H1 (cell line): ENCODE results near the gene ARHGAP1. TPM values are rescaled to one million over a fixed set of nuclear protein-coding genes. Genes with fewer than 3 reads are reported as not detected.

Experiments used
- CTCF ChIA-PET: fragments of 300-600 bp; sonication (Branson Sonifier 250); formaldehyde crosslinking; loops from one replicate; lab custom pipeline; 2021; ENCODE audit not compliant: partially characterized antibody; lab: Charles Lee
- POLR2A ChIA-PET: fragments of 300-600 bp; sonication (Branson Sonifier 250); formaldehyde crosslinking; loops from one replicate; lab custom pipeline; 2021; ENCODE audit warnings: inconsistent platforms; ENCODE audit not compliant: partially characterized antibody; lab: Charles Lee
- DNase-seq, 2 experiments: peaks; one replicate each; pipeline versions ENCODE4 v3.0.0 to v3.0.0-alpha.2; 2010 to 2022; ENCODE audit warnings: low spot score in 2 of 2, low read depth in 1 of 2, mixed read lengths in 1 of 2
- FAIRE-seq: peaks from 2 replicates; lab custom pipeline; 2011; peaks lifted over from hg19 to GRCh38; lab: Jason Lieb, UNC
- H2AFZ ChIP-seq: 2 replicates; pipeline ENCODE4 v1.8.1; 2012; ENCODE audit warnings: low read length, inconsistent platforms
- H2AK5ac ChIP-seq: 2 replicates; pipeline ENCODE4 v1.6.1; 2013; ENCODE audit warnings: low read depth, low read length
- H2BK120ac ChIP-seq: replicated peaks from 2 replicates; pipeline ENCODE3; 2013; ENCODE audit warnings: low read depth, low read length, inconsistent platforms
- H2BK12ac ChIP-seq: 2 replicates; pipeline ENCODE4 v1.6.1; 2013; ENCODE audit warnings: low read depth, low read length
- H2BK15ac ChIP-seq: 2 replicates; pipeline ENCODE4 v1.6.1; 2013; ENCODE audit warnings: low read length
- H2BK20ac ChIP-seq: 2 replicates; pipeline ENCODE4 v1.6.1; 2013; ENCODE audit warnings: low read length
- H2BK5ac ChIP-seq: 2 replicates; pipeline ENCODE4 v1.6.1; 2013; ENCODE audit warnings: low read depth, low read length
- H3K14ac ChIP-seq: 2 replicates; pipeline ENCODE4 v1.6.1; 2013; ENCODE audit warnings: inconsistent platforms; ENCODE audit not compliant: insufficient read length
- H3K18ac ChIP-seq: 2 replicates; pipeline ENCODE4 v1.6.1; 2013; ENCODE audit warnings: low read length; ENCODE audit errors: extremely low read depth
- H3K23ac ChIP-seq: 2 replicates; pipeline ENCODE4 v1.6.1; 2013; ENCODE audit warnings: inconsistent platforms; ENCODE audit not compliant: insufficient read length
- H3K23me2 ChIP-seq: 2 replicates; pipeline ENCODE4 v1.6.1; 2013; ENCODE audit warnings: low read depth, low read length
- H3K27ac ChIP-seq: 2 replicates; pipeline ENCODE4 v1.6.1; 2011; ENCODE audit warnings: low read depth, low read length, inconsistent platforms
- H3K27me3 ChIP-seq, 4 experiments: replicated peaks in 1 of 4; 1 replicate in 1 of 4; 2 replicates in 3 of 4; pipeline versions ENCODE4 v1.6.1 to v1.8.1; 2011 to 2013; ENCODE audit warnings: low read length in 3 of 4, mild to moderate bottlenecking in 3 of 4, inconsistent platforms in 2 of 4, mixed read lengths in 2 of 4, moderate library complexity in 1 of 4; ENCODE audit not compliant: control insufficient read depth in 3 of 4, insufficient read depth in 3 of 4; ENCODE audit errors: extremely low read depth in 1 of 4
- H3K36me3 ChIP-seq, 4 experiments: 2 replicates each; pipeline versions ENCODE4 v1.6.1 to v1.8.1; 2011 to 2013; ENCODE audit warnings: mild to moderate bottlenecking in 4 of 4, low read length in 3 of 4, moderate library complexity in 2 of 4, control low read depth in 1 of 4, inconsistent platforms in 1 of 4; ENCODE audit not compliant: insufficient read depth in 4 of 4, control insufficient read depth in 2 of 4
- H3K4ac ChIP-seq: replicated peaks from 2 replicates; pipeline ENCODE3; 2013; ENCODE audit warnings: low read length, low read depth, mixed read lengths, inconsistent platforms; ENCODE audit not compliant: insufficient read length
- H3K4me1 ChIP-seq, 4 experiments: replicated peaks in 1 of 4; 1 replicate in 1 of 4; 2 replicates in 3 of 4; pipeline versions ENCODE4 v1.6.1 to v1.8.1; 2011 to 2013; ENCODE audit warnings: low read length in 3 of 4, inconsistent platforms in 2 of 4, mixed read lengths in 1 of 4; ENCODE audit not compliant: insufficient read depth in 4 of 4, control insufficient read depth in 3 of 4
- H3K4me2 ChIP-seq, 2 experiments: 2 replicates each; pipeline versions ENCODE4 v1.6.1 to v1.8.1; 2011 to 2013; ENCODE audit warnings: low read depth in 2 of 2, low read length in 2 of 2, control low read depth in 1 of 2, inconsistent platforms in 1 of 2, mild to moderate bottlenecking in 1 of 2; ENCODE audit not compliant: insufficient read depth in 1 of 2
- H3K4me3 ChIP-seq, 4 experiments: fragments of 200-600, 300-600 bp in 1 of 4; sonication (generic), shearing (Covaris generic), sonication (Bioruptor Twin) in 1 of 4; 2 replicates each; pipeline versions ENCODE4 v1.5.1 to v1.8.1; 2011 to 2016; ENCODE audit warnings: low read length in 4 of 4, low read depth in 3 of 4, control low read depth in 2 of 4, inconsistent platforms in 2 of 4, mild to moderate bottlenecking in 2 of 4, mixed read lengths in 1 of 4, moderate library complexity in 1 of 4; ENCODE audit not compliant: insufficient read depth in 2 of 4; ENCODE audit errors: extremely low read depth in 1 of 4
- H3K56ac ChIP-seq: replicated peaks from 2 replicates; pipeline ENCODE3; 2013; ENCODE audit warnings: low read depth, mild to moderate bottlenecking, mixed read lengths, low read length, inconsistent platforms; ENCODE audit not compliant: insufficient read length
- H3K79me1 ChIP-seq: 2 replicates; pipeline ENCODE4 v1.6.1; 2013; ENCODE audit warnings: low read depth, low read length, control low read depth
- H3K79me2 ChIP-seq, 2 experiments: 2 replicates each; pipeline versions ENCODE4 v1.6.1 to v1.8.1; 2012 to 2013; ENCODE audit warnings: low read length in 2 of 2, mild to moderate bottlenecking in 2 of 2, inconsistent platforms in 1 of 2; ENCODE audit not compliant: insufficient read depth in 2 of 2, control insufficient read depth in 1 of 2
- H3K9ac ChIP-seq, 4 experiments: replicated peaks in 1 of 4; 1 replicate in 1 of 4; 2 replicates in 3 of 4; pipeline versions ENCODE4 v1.6.1 to v1.8.1; 2011 to 2013; ENCODE audit warnings: low read depth in 3 of 4, low read length in 3 of 4, control low read depth in 2 of 4, mild to moderate bottlenecking in 2 of 4, moderate library complexity in 2 of 4, inconsistent platforms in 1 of 4; ENCODE audit errors: extremely low read depth in 1 of 4
- H3K9me3 ChIP-seq, 2 experiments: 2 replicates each; pipeline versions ENCODE4 v1.6.1 to v1.8.1; 2012 to 2013; ENCODE audit warnings: mild to moderate bottlenecking in 2 of 2, moderate library complexity in 2 of 2, control low read depth in 1 of 2, inconsistent platforms in 1 of 2, low read depth in 1 of 2, low read length in 1 of 2, mixed read lengths in 1 of 2; ENCODE audit not compliant: insufficient read depth in 2 of 2
- H4K20me1 ChIP-seq, 2 experiments: replicated peaks in 1 of 2; 2 replicates each; pipeline versions ENCODE3 to v1.8.1; 2011 to 2013; ENCODE audit warnings: inconsistent platforms in 2 of 2, low read length in 2 of 2, mild to moderate bottlenecking in 1 of 2; ENCODE audit not compliant: insufficient read depth in 2 of 2, control insufficient read depth in 1 of 2
- H4K5ac ChIP-seq: 2 replicates; pipeline ENCODE4 v1.6.1; 2013; ENCODE audit warnings: low read length, low read depth, mixed read lengths, inconsistent platforms; ENCODE audit not compliant: insufficient read length
- H4K8ac ChIP-seq: 2 replicates; pipeline ENCODE4 v1.8.0; 2013; ENCODE audit warnings: mild to moderate bottlenecking, moderate library complexity, low read length, inconsistent platforms; ENCODE audit not compliant: insufficient read depth; ENCODE audit errors: extremely low read depth
- H4K91ac ChIP-seq: replicated peaks from 2 replicates; pipeline ENCODE3; 2013; ENCODE audit warnings: low read length, mixed read lengths, inconsistent platforms; ENCODE audit not compliant: insufficient read length
- BCL11A ChIP-seq, 2 experiments: IDR thresholded peaks; one replicate each; pipeline ENCODE4 v1.6.1; 2011; ENCODE audit warnings: low read depth in 2 of 2, low read length in 2 of 2, mild to moderate bottlenecking in 2 of 2
- BRCA1 ChIP-seq: IDR thresholded peaks from 2 replicates; pipeline ENCODE4 v1.6.1; 2012; ENCODE audit warnings: low read depth, low read length, improper control_type of control experiment
- CBX5 ChIP-seq: fragments of 300-800, 300-1000 bp; sonication (generic); IDR thresholded peaks from 2 replicates; pipeline ENCODE4 v1.7.1; 2016; ENCODE audit warnings: antibody characterized with exemption, low read length, low read depth
- CHD1 ChIP-seq: IDR thresholded peaks from 2 replicates; pipeline ENCODE4 v1.6.1; 2012; ENCODE audit warnings: low read depth, low read length, improper control_type of control experiment
- HDAC2 ChIP-seq, 2 experiments: fragments of 300-600 bp in 1 of 2; sonication (generic) in 1 of 2; IDR thresholded peaks; 2 replicates each; pipeline ENCODE4 v1.6.1; 2011 to 2012; ENCODE audit warnings: low read depth in 2 of 2, low read length in 2 of 2, mild to moderate bottlenecking in 2 of 2, moderate library complexity in 2 of 2, borderline replicate concordance in 1 of 2, inconsistent platforms in 1 of 2
- HDAC6 ChIP-seq: IDR thresholded peaks from one replicate; pipeline ENCODE4 v1.7.1; 2012; ENCODE audit warnings: low read depth, mild to moderate bottlenecking, inconsistent platforms, low read length, moderate library complexity
- KDM4A ChIP-seq: IDR thresholded peaks from one replicate; pipeline ENCODE4 v1.7.1; 2012; ENCODE audit warnings: low read depth, mild to moderate bottlenecking, moderate library complexity, low read length, inconsistent platforms; ENCODE audit not compliant: severe bottlenecking
- MAFK ChIP-seq: IDR thresholded peaks from 2 replicates; pipeline ENCODE4 v1.6.1; 2012; ENCODE audit warnings: low read depth, mild to moderate bottlenecking, improper control_type of control experiment, low read length
- NANOG ChIP-seq: IDR thresholded peaks from 2 replicates; pipeline ENCODE4 v1.6.1; 2011; ENCODE audit warnings: low read length, low read depth, mild to moderate bottlenecking, inconsistent platforms; ENCODE audit not compliant: insufficient read depth, poor library complexity, severe bottlenecking
- RAD21 ChIP-seq, 2 experiments: IDR thresholded peaks in 1 of 2; conservative IDR thresholded peaks in 1 of 2; 2 replicates each; pipeline ENCODE4 v1.6.1; 2011; ENCODE audit warnings: low read depth in 2 of 2, low read length in 2 of 2, improper control_type of control experiment in 1 of 2, inconsistent platforms in 1 of 2, mild to moderate bottlenecking in 1 of 2, moderate library complexity in 1 of 2
- SIRT6 ChIP-seq: IDR thresholded peaks from one replicate; pipeline ENCODE4 v1.7.1; 2012; ENCODE audit warnings: low read length, inconsistent platforms
- TAF7 ChIP-seq: optimal IDR thresholded peaks from 2 replicates; pipeline ENCODE3; 2011; ENCODE audit warnings: low read depth, mild to moderate bottlenecking, inconsistent platforms, low read length, moderate library complexity, borderline replicate concordance
- TBP ChIP-seq: IDR thresholded peaks from 2 replicates; pipeline ENCODE4 v1.6.1; 2011; ENCODE audit warnings: low read depth, low read length, improper control_type of control experiment
- ZNF274 ChIP-seq: IDR thresholded peaks from 2 replicates; pipeline ENCODE4 v1.7.0; 2012; ENCODE audit warnings: low read length, borderline replicate concordance; ENCODE audit errors: extremely low read depth
- WGBS, 2 experiments: shearing (Covaris generic) in 1 of 2; methylation state at CpG; one replicate each; pipeline versions ENCODE4 v1.1.6 to v1.1.7; 2013 to 2015; ENCODE audit warnings: low lambda C conversion rate in 2 of 2, mixed read lengths in 2 of 2, inconsistent platforms in 1 of 2, low coverage in 1 of 2, missing lambda C conversion rate in 1 of 2; ENCODE audit not compliant: insufficient replicate concordance in 2 of 2, insufficient coverage in 1 of 2, insufficient read length in 1 of 2; ENCODE audit errors: extremely low coverage in 1 of 2, missing lambda C conversion rate in 1 of 2; 5-methylcytosine and 5-hydroxymethylcytosine counted together
- polyA plus RNA-seq, 7 experiments: library from polyadenylated mRNA; depleted of rRNA in 3 of 7; stranded (reverse) in 5 of 7; unstranded in 2 of 7; fragments of >200 nt in 5 of 7; fragments of 200-250 nt in 2 of 7; gene quantifications; 1 replicate in 5 of 7; 2 replicates in 1 of 7; 4 replicates in 1 of 7; pipeline versions ENCODE4 v1.2.1 to v1.2.3, GENCODE V29; 2011 to 2013; ENCODE audit warnings: missing spikeins in 2 of 7, mixed read lengths in 2 of 7
- total RNA-seq: library from RNA; stranded (reverse); fragmentation: NEBNext Ultra II Directional; extraction: Animal tissue kit (Norgen Biotek cat#: 25700); gene quantifications from 2 replicates; pipeline ENCODE4 v1.2.1, GENCODE V29; 2021

ARHGAP1 gene
- total and polyA plus RNA-seq, 2 of the 8 experiments (the other 6 are each of a cell fraction or from before 2014, with no cell fraction given): 28.6 to 58.8 TPM

GRCh38 chr11:46711303-46711702 lies 10.9 kb upstream of the ARHGAP1 start:
- no peaks in the 10 kb centered on the region for H3K27me3 ChIP-seq
- peaks cover 0 to 7% (median 0%) of the 10 kb centered on the region in 4 experiments; a peak in 4 of 8 replicates for H3K36me3 ChIP-seq
- no peak overlapping the region for H2AFZ ChIP-seq
- H2BK20ac ChIP-seq: no peak overlapping the region
- H3K79me2 ChIP-seq: no peaks in the 10 kb centered on the region
- no peak overlapping the region for H3K56ac ChIP-seq
- no peaks in the 10 kb centered on the region for H3K4me1 ChIP-seq
- no peak overlapping the region for H3K4me3 ChIP-seq
- no peak overlapping the region for H2BK15ac ChIP-seq
- ChIA-PET CTCF (no interaction called here), POLR2A (interaction anchor here (0.7 to 1.6 kb wide), 3 partner anchors 11 to 38 kb away, joined by 3 to 4 read pairs (median 3); partner anchors contain the start of genes ARHGAP1 and ZNF408)
- H3K23me2 ChIP-seq: no peaks in the 10 kb centered on the region; the same call in 1 of the 2 replicates
- FAIRE-seq (no peak), DNase-seq (no peak)
- no peak overlapping the region for H2BK120ac ChIP-seq
- no peaks in the 10 kb centered on the region for H3K9me3 ChIP-seq
- 94% methylated on average over 5 of the region's 5 CpGs; no CpG with 5 or more reads in 1 of the 2 experiments for WGBS, 2 experiments
- H3K4me2 ChIP-seq: no peak overlapping the region
- no peak overlapping the region for H2BK12ac ChIP-seq
- no peak overlapping the region for H2BK5ac ChIP-seq
- no peak overlapping the region for H2AK5ac ChIP-seq
- peaks cover 2% of the 10 kb centered on the region in 2 experiments for H4K20me1 ChIP-seq
- H3K9ac ChIP-seq: no peak overlapping the region
- H3K27ac ChIP-seq: no peak overlapping the region
- H3K18ac ChIP-seq: no peak overlapping the region
- no peaks in the 10 kb centered on the region; the same call in 1 of the 2 replicates for H3K79me1 ChIP-seq
- no peak overlapping the region for H3K23ac ChIP-seq
- no peak overlapping the region for H4K5ac ChIP-seq
- no peak overlapping the region for H3K4ac ChIP-seq
- H3K14ac ChIP-seq: no peak overlapping the region
- H4K91ac ChIP-seq: no peak overlapping the region
- H4K8ac ChIP-seq: no peak overlapping the region
- TF ChIP-seq MAFK (no peak), RAD21 (IDR thresholded peaks at IDR 0.05 in 1 of 2, conservative IDR thresholded peaks at IDR 0.05 in 1 of 2; ENCODE audit: low read depth in 2 of 2, low read length in 2 of 2) (no peak), NANOG (no peak), CHD1 (no peak), SIRT6 (no peak), TAF7 (no peak), BCL11A (IDR thresholded peaks at IDR 0.05; ENCODE audit: low read depth in 2 of 2, low read length in 2 of 2) (no peak), BRCA1 (no peak), HDAC2 (IDR thresholded peaks at IDR 0.05; ENCODE audit: borderline replicate concordance in 1 of 2, low read depth in 2 of 2, low read length in 2 of 2) (no peak), KDM4A (no peak), ZNF274 (no peak), CBX5 (no peak), TBP (no peak), HDAC6 (no peak)
